ENCODE data around the gene OPRD1. TPM values are rescaled to one million over a fixed set of nuclear protein-coding genes. Genes with fewer than 3 reads are reported as not detected.
A peak's percentile ranks its signal among the peaks of the same experiment; 100 is the strongest.

OPRD1 gene
- total RNA-seq, 6 experiments from 2014 or later: not detected

GRCh38 chr1:28898405-28898881 is 86.5 kb downstream of the OPRD1 start:
- H3K9me3 ChIP-seq: no peaks in the 10 kb centered on the region
- TF ChIP-seq POLR2A (IDR thresholded peaks at IDR 0.05) (no peak), CTCF (IDR thresholded peaks at IDR 0.05) (no peak)
- 78% methylated on average over 3 of the region's 3 CpGs for WGBS (ENCODE audit: insufficient coverage, low coverage, low lambda C conversion rate, missing lambda C conversion rate)
- DNase-seq (peak in 1 of 3 donors; percentile 39), ATAC-seq (peak; percentile 8 to 34 (median 22))
- intact Hi-C loops (cut with DNase I): no loop called here
- no peaks in the 10 kb centered on the region for H3K27me3 ChIP-seq
- no peaks in the 10 kb centered on the region for H3K4me1 ChIP-seq
- H3K36me3 ChIP-seq: no peaks in the 10 kb centered on the region
- H3K27ac ChIP-seq: no peak overlapping the region
- no peak overlapping the region for H3K4me3 ChIP-seq

DNA sequence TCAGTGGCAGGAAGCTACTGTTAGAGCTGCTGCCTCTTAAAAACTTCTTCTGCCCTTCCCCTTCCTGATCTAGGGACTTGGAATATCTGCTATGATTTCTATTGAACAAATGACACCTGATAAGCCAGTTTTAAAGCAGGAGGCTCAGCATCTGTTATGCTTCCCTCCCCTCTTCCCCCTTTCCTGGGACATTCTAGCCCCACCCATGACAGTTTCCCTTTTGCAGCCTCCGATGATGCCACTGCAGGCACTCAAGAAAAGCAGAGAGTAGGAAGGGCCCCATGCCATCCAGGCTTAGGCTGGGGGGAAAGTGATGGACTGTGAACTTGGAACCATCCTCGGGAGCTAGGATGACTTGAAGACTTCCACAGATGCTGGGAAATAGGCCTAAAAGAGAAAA is 87.3 kb downstream of the OPRD1 start:
- ATAC-seq (peak in 1 of 4 donors; percentile 24), DNase-seq (no peak)
- H3K27me3 ChIP-seq: no peaks in the 10 kb centered on the region
- 60% methylated on average over 2 of the region's 2 CpGs for WGBS (ENCODE audit: insufficient coverage, low coverage, low lambda C conversion rate, missing lambda C conversion rate)
- H3K9me3 ChIP-seq: no peaks in the 10 kb centered on the region
- no peak for TF ChIP-seq CTCF (IDR thresholded peaks at IDR 0.05)
- TF ChIP-seq POLR2A (IDR thresholded peaks at IDR 0.05): no peak
- no peaks in the 10 kb centered on the region for H3K36me3 ChIP-seq
- H3K4me1 ChIP-seq: no peaks in the 10 kb centered on the region
- no peak overlapping the region for H3K4me3 ChIP-seq
- intact Hi-C loops (cut with DNase I): no loop called here
- no peak overlapping the region for H3K27ac ChIP-seq

- Histone ChIP-seq H3K27ac (no peak overlapping the region), H3K4me1 (no peaks in the 10 kb centered on the region), H3K27me3 (no peaks in the 10 kb centered on the region), H3K4me3 (no peak overlapping the region), H3K9me3 (no peaks in the 10 kb centered on the region), H3K36me3 (no peaks in the 10 kb centered on the region)
- DNase-seq (no peak), ATAC-seq (no peak)
- intact Hi-C loops (cut with DNase I): no loop called here
- no peak for TF ChIP-seq CTCF (IDR thresholded peaks at IDR 0.05)
- no peak for TF ChIP-seq POLR2A (IDR thresholded peaks at IDR 0.05)
- WGBS (ENCODE audit: insufficient coverage, low coverage, low lambda C conversion rate, missing lambda C conversion rate): 93% methylated on average over 2 of the region's 3 CpGs
Observed at GRCh38 chr1:28900562-28900961, 88.6 kb downstream of the OPRD1 start.

- H3K4me3 ChIP-seq: no peak overlapping the region
- no peak overlapping the region for H3K27ac ChIP-seq
- intact Hi-C loops (cut with DNase I): no loop called here
- TF ChIP-seq CTCF (IDR thresholded peaks at IDR 0.05): no peak
- no peak for TF ChIP-seq POLR2A (IDR thresholded peaks at IDR 0.05)
- H3K4me1 ChIP-seq: no peaks in the 10 kb centered on the region
- no peaks in the 10 kb centered on the region for H3K9me3 ChIP-seq
- ATAC-seq (no peak), DNase-seq (no peak)
- 85% methylated on average over 2 of the region's 2 CpGs for WGBS (ENCODE audit: insufficient coverage, low coverage, low lambda C conversion rate, missing lambda C conversion rate)
- H3K36me3 ChIP-seq: no peaks in the 10 kb centered on the region
- no peaks in the 10 kb centered on the region for H3K27me3 ChIP-seq
Observed at GRCh38 chr1:28902738-28903137, 90.8 kb downstream of the OPRD1 start.
